HepG2 (cell line): ENCODE results near the gene BCORL1. TPM values are rescaled to one million over a fixed set of nuclear protein-coding genes. Genes with fewer than 3 reads are reported as not detected.

Experiments
- ATAC-seq: fragments of 200-7000 bp; cut with Tn5 transposase; 3 replicates; pipeline ENCODE4 v1.9.1; 2020; ENCODE audit warnings: mild to moderate bottlenecking, moderate library complexity
- BruUV-seq: library from RNA; stranded (reverse); fragments of 400-500 nt; replicated peaks from 2 replicates; lab custom pipeline; 2021; lab: Mats Ljungman, UMichigan
- CTCF ChIA-PET: fragments of 300-600 bp; formaldehyde crosslinking; extraction: SDS; loops from one replicate; lab custom pipeline; 2021; ENCODE audit warnings: low total read pairs, inconsistent platforms, low intra/inter-chr PET ratio; lab: Yijun Ruan, JAX
- POLR2A ChIA-PET: fragments of 350-600 bp; sonication (Branson Sonifier 250); formaldehyde crosslinking; loops from one replicate; lab custom pipeline; 2020; ENCODE audit warnings: antibody characterized with exemption, inconsistent platforms; lab: Yijun Ruan, JAX
- DNase-seq: peaks from one replicate; pipeline ENCODE4 v3.0.0-alpha.2; 2015; ENCODE audit warnings: low spot score
- FAIRE-seq: peaks from 3 replicates; lab custom pipeline; 2011; peaks lifted over from hg19 to GRCh38; lab: Jason Lieb, UNC
- H2AFZ ChIP-seq: one replicate; pipeline ENCODE4 v1.6.1; 2011; ENCODE audit warnings: low read length, inconsistent platforms
- H3K27ac ChIP-seq: fragments of 300-600 bp; 3 replicates; pipeline ENCODE4 v1.8.0; 2011; ENCODE audit warnings: mixed run types, mild to moderate bottlenecking, mixed read lengths, low read length, inconsistent platforms; ENCODE audit not compliant: insufficient read depth; ENCODE audit errors: extremely low read length
- H3K27me3 ChIP-seq, 2 experiments: fragments of 200-600 bp in 1 of 2; 2 replicates in 1 of 2; 3 replicates in 1 of 2; pipeline versions ENCODE4 v1.6.0 to v1.8.0; 2011; ENCODE audit warnings: low read length in 2 of 2, mild to moderate bottlenecking in 2 of 2, moderate library complexity in 2 of 2, inconsistent platforms in 1 of 2; ENCODE audit not compliant: insufficient read depth in 2 of 2, control insufficient read depth in 1 of 2
- H3K36me3 ChIP-seq, 2 experiments: fragments of 200-600 bp in 1 of 2; replicated peaks in 1 of 2; 2 replicates in 1 of 2; 3 replicates in 1 of 2; pipeline versions ENCODE4 v1.5.1 to v1.8.0; 2011; ENCODE audit warnings: low read length in 2 of 2, inconsistent platforms in 1 of 2; ENCODE audit not compliant: insufficient read depth in 2 of 2, control insufficient read depth in 1 of 2
- H3K4me1 ChIP-seq: 2 replicates; pipeline ENCODE4 v1.5.1; 2012; ENCODE audit warnings: low read length, inconsistent platforms; ENCODE audit not compliant: insufficient read depth
- H3K4me2 ChIP-seq: 2 replicates; pipeline ENCODE4 v1.6.0; 2011; ENCODE audit warnings: low read depth, low read length, inconsistent platforms
- H3K4me3 ChIP-seq, 3 experiments: fragments of 200-600 bp in 1 of 3; sonication (generic), shearing (Covaris generic) in 1 of 3; replicated peaks in 1 of 3; 2 replicates each; pipeline ENCODE4 v1.5.1; 2011 to 2016; ENCODE audit warnings: low read length in 3 of 3, inconsistent platforms in 2 of 3, low read depth in 2 of 3, mild to moderate bottlenecking in 2 of 3, control low read depth in 1 of 3, mixed read lengths in 1 of 3; ENCODE audit not compliant: insufficient read depth in 1 of 3
- H3K79me2 ChIP-seq: one replicate; pipeline ENCODE4 v1.6.1; 2011; ENCODE audit warnings: low read length, inconsistent platforms; ENCODE audit not compliant: insufficient read depth
- H3K9ac ChIP-seq: 2 replicates; pipeline ENCODE4 v1.6.0; 2011; ENCODE audit warnings: mild to moderate bottlenecking, low read depth, low read length, inconsistent platforms; ENCODE audit not compliant: insufficient read depth
- H3K9me3 ChIP-seq: 2 replicates; pipeline ENCODE4 v1.5.1; 2012; ENCODE audit warnings: mild to moderate bottlenecking, low read length
- H4K20me1 ChIP-seq: 2 replicates; pipeline ENCODE4 v1.6.0; 2011; ENCODE audit warnings: inconsistent platforms, mild to moderate bottlenecking, low read length, moderate library complexity; ENCODE audit not compliant: insufficient read depth
- BCL3 ChIP-seq: sonication (generic); formaldehyde crosslinking; IDR thresholded peaks from 2 replicates; pipeline ENCODE4 v1.5.1; 2020; ENCODE audit warnings: mild to moderate bottlenecking, missing genetic modification reagents, moderate library complexity
- BORCS8-MEF2B ChIP-seq: sonication (generic); formaldehyde crosslinking; IDR thresholded peaks from 2 replicates; pipeline ENCODE4 v1.8.0; 2022; ENCODE audit warnings: mild to moderate bottlenecking, missing genetic modification reagents
- MATR3 ChIP-seq: sonication (generic); formaldehyde crosslinking; IDR thresholded peaks from 2 replicates; pipeline ENCODE4 v1.4.0; 2020; ENCODE audit warnings: missing genetic modification reagents
- SP4 ChIP-seq: sonication (generic); formaldehyde crosslinking; IDR thresholded peaks from 2 replicates; pipeline ENCODE4 v1.8.1; 2023; ENCODE audit warnings: mild to moderate bottlenecking, missing genetic modification reagents
- ZBED4 ChIP-seq: sonication (generic); formaldehyde crosslinking; IDR thresholded peaks from 2 replicates; pipeline ENCODE4 v1.4.0; 2020; ENCODE audit warnings: missing genetic modification reagents, borderline replicate concordance
- ZBTB34 ChIP-seq: sonication (generic); formaldehyde crosslinking; IDR thresholded peaks from 2 replicates; pipeline ENCODE4 v1.8.0; 2022; ENCODE audit warnings: mild to moderate bottlenecking, missing genetic modification reagents
- ZNF615 ChIP-seq: sonication (generic); formaldehyde crosslinking; IDR thresholded peaks from 2 replicates; pipeline ENCODE4 v1.5.0; 2020; ENCODE audit warnings: mild to moderate bottlenecking, missing genetic modification reagents, borderline replicate concordance
- WGBS: methylation state at CpG from one replicate; pipeline ENCODE4 v1.1.6; 2017; ENCODE audit warnings: low lambda C conversion rate; 5-methylcytosine and 5-hydroxymethylcytosine counted together
- in situ Hi-C: cut with HindIII; loops from 2 replicates; pipeline ENCODE4 v1.10.0; 2017; ENCODE audit warnings: low pct_unique_long_range_greater_than_20kb; ENCODE audit not compliant: extremely low pct_ligation_motif_present
- intact Hi-C: fragments of 100-400 bp; cut with micrococcal nuclease; formaldehyde crosslinking; loops from one replicate; pipeline ENCODE4 v1.10.0; 2022; ENCODE audit not compliant: unreplicated experiment
- polyA plus RNA-seq, 8 experiments: library from polyadenylated mRNA; depleted of rRNA in 3 of 8; stranded (reverse) in 7 of 8; unstranded in 1 of 8; fragments of >200 nt; fragmentation: Illumina TruSeq in 4 of 8; extraction: Trizol in 4 of 8; gene quantifications; 2 replicates each; pipeline versions ENCODE4 v1.2.1 to v1.2.3, GENCODE V29; 2011 to 2016; ENCODE audit warnings: low read depth in 4 of 8, missing spikeins in 1 of 8, mixed read lengths in 1 of 8; ENCODE audit not compliant: insufficient read depth in 1 of 8
- total RNA-seq, 5 experiments: library from RNA; depleted of rRNA; stranded (reverse); fragments of >200 nt; fragmentation: Illumina TruSeq; extraction: Trizol; gene quantifications; 2 replicates each; pipeline ENCODE4 v1.2.3, GENCODE V29; 2016; ENCODE audit warnings: low read depth in 1 of 5
- TF ChIP-seq, protein P1 (sequence below): sonication (generic); formaldehyde crosslinking; IDR thresholded peaks from 2 replicates; pipeline ENCODE4 v1.9.0; 2021; ENCODE audit warnings: mild to moderate bottlenecking, missing genetic modification reagents
- TF ChIP-seq, protein P2 (sequence below): sonication (generic); formaldehyde crosslinking; conservative IDR thresholded peaks from 2 replicates; pipeline ENCODE4 v1.4.0; 2020; ENCODE audit warnings: missing genetic modification reagents

BCORL1 gene
- total and polyA plus RNA-seq, 2 of the 13 experiments (the other 11 are each of a cell fraction or from before 2014, with no cell fraction given), result 0.67 to 1.4 TPM

GRCh38 chrX:130090364-130090763 is 107.9 kb downstream of the BCORL1 start:
- H3K36me3 ChIP-seq, result no peaks in the 10 kb centered on the region
- H3K4me1 ChIP-seq, result peaks cover 26% of the 10 kb centered on the region
- in situ Hi-C loops (no loop called here), intact Hi-C loops (no loop called here)
- H3K27ac ChIP-seq, result no peak overlapping the region
- TF ChIP-seq MATR3 (CRISPR knock-in tag), result no peak
- no peak for TF ChIP-seq BORCS8-MEF2B (CRISPR knock-in tag)
- no peak for TF ChIP-seq ZNF615 (CRISPR knock-in tag)
- no peak for TF ChIP-seq BCL3 (CRISPR knock-in tag)
- TF ChIP-seq, protein P1, sequence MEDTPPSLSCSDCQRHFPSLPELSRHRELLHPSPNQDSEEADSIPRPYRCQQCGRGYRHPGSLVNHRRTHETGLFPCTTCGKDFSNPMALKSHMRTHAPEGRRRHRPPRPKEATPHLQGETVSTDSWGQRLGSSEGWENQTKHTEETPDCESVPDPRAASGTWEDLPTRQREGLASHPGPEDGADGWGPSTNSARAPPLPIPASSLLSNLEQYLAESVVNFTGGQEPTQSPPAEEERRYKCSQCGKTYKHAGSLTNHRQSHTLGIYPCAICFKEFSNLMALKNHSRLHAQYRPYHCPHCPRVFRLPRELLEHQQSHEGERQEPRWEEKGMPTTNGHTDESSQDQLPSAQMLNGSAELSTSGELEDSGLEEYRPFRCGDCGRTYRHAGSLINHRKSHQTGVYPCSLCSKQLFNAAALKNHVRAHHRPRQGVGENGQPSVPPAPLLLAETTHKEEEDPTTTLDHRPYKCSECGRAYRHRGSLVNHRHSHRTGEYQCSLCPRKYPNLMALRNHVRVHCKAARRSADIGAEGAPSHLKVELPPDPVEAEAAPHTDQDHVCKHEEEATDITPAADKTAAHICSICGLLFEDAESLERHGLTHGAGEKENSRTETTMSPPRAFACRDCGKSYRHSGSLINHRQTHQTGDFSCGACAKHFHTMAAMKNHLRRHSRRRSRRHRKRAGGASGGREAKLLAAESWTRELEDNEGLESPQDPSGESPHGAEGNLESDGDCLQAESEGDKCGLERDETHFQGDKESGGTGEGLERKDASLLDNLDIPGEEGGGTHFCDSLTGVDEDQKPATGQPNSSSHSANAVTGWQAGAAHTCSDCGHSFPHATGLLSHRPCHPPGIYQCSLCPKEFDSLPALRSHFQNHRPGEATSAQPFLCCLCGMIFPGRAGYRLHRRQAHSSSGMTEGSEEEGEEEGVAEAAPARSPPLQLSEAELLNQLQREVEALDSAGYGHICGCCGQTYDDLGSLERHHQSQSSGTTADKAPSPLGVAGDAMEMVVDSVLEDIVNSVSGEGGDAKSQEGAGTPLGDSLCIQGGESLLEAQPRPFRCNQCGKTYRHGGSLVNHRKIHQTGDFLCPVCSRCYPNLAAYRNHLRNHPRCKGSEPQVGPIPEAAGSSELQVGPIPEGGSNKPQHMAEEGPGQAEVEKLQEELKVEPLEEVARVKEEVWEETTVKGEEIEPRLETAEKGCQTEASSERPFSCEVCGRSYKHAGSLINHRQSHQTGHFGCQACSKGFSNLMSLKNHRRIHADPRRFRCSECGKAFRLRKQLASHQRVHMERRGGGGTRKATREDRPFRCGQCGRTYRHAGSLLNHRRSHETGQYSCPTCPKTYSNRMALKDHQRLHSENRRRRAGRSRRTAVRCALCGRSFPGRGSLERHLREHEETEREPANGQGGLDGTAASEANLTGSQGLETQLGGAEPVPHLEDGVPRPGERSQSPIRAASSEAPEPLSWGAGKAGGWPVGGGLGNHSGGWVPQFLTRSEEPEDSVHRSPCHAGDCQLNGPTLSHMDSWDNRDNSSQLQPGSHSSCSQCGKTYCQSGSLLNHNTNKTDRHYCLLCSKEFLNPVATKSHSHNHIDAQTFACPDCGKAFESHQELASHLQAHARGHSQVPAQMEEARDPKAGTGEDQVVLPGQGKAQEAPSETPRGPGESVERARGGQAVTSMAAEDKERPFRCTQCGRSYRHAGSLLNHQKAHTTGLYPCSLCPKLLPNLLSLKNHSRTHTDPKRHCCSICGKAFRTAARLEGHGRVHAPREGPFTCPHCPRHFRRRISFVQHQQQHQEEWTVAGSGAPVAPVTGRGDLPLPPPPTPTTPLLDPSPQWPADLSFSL, result no peak
- TF ChIP-seq SP4, result no peak
- TF ChIP-seq, protein P2, sequence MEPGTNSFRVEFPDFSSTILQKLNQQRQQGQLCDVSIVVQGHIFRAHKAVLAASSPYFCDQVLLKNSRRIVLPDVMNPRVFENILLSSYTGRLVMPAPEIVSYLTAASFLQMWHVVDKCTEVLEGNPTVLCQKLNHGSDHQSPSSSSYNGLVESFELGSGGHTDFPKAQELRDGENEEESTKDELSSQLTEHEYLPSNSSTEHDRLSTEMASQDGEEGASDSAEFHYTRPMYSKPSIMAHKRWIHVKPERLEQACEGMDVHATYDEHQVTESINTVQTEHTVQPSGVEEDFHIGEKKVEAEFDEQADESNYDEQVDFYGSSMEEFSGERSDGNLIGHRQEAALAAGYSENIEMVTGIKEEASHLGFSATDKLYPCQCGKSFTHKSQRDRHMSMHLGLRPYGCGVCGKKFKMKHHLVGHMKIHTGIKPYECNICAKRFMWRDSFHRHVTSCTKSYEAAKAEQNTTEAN (CRISPR knock-in tag), result no peak
- TF ChIP-seq ZBED4 (CRISPR knock-in tag), result no peak
- TF ChIP-seq ZBTB34 (CRISPR knock-in tag), result no peak
- DNase-seq, result no peak
- H3K4me3 ChIP-seq, result no peak overlapping the region
- 94% methylated on average over 3 of the region's 3 CpGs for WGBS
- no peaks in the 10 kb centered on the region for H3K27me3 ChIP-seq
- H3K9ac ChIP-seq, result no peak overlapping the region
- H3K9me3 ChIP-seq, result no peaks in the 10 kb centered on the region
- H4K20me1 ChIP-seq, result no peaks in the 10 kb centered on the region
- FAIRE-seq, result no peak
- ChIA-PET POLR2A (no interaction called here), CTCF (no interaction called here)
- H3K79me2 ChIP-seq, result no peaks in the 10 kb centered on the region
- BruUV-seq, result no TSS peak
- no peak overlapping the region for H3K4me2 ChIP-seq
- ATAC-seq, result no peak
- no peak overlapping the region for H2AFZ ChIP-seq
